Ascending aorta (tissue), 2 donors: ENCODE measurements around the gene HOXB8. TPM values are rescaled to one million over a fixed set of nuclear protein-coding genes. Genes with fewer than 3 reads are reported as not detected.

Experiments used
- DNase-seq, 2 donors: peaks; one replicate each; pipeline ENCODE4 v3.0.0-alpha.2; 2019; ENCODE audit warnings: low spot score in 2 of 2
- H3K27ac ChIP-seq, 2 donors: fragments of 200-600 bp; sonication (generic); one replicate each; pipeline ENCODE4 v1.5.1; 2016 to 2017; ENCODE audit warnings: mild to moderate bottlenecking in 1 of 2
- H3K27me3 ChIP-seq: fragments of 200-600 bp; sonication (generic); one replicate; pipeline ENCODE4 v1.5.1; 2017
- H3K36me3 ChIP-seq, 2 donors: fragments of 200-600 bp; sonication (generic); one replicate each; pipeline ENCODE4 v1.5.1; 2016
- H3K4me1 ChIP-seq, 2 donors: fragments of 200-600 bp; sonication (generic); one replicate each; pipeline ENCODE4 v1.5.1; 2016 to 2017; ENCODE audit warnings: mild to moderate bottlenecking in 1 of 2
- H3K4me3 ChIP-seq, 2 donors: fragments of 200-600 bp; sonication (generic); one replicate each; pipeline ENCODE4 v1.5.1; 2016 to 2017; ENCODE audit warnings: mild to moderate bottlenecking in 1 of 2
- H3K9me3 ChIP-seq, 2 donors: fragments of 200-600 bp; sonication (generic); one replicate each; pipeline ENCODE4 v1.5.1; 2016
- intact Hi-C: fragments of 100-400 bp; cut with DNase I; formaldehyde crosslinking; loops from one replicate; pipeline ENCODE4 v1.15.1; 2023
- total RNA-seq: library from RNA; depleted of rRNA; stranded (reverse); fragments of >200 nt; gene quantifications from one replicate; pipeline ENCODE4 v1.1.0, GENCODE V29; 2016
- TF ChIP-seq, protein P1 (sequence below), 3 experiments: fragments of 200-600 bp in 2 of 3; fragments of 450-650 bp in 1 of 3; sonication (generic) in 2 of 3; IDR thresholded peaks; one replicate each; pipeline ENCODE4 v1.5.1; 2016 to 2019; ENCODE audit warnings: antibody characterized with exemption in 3 of 3, mild to moderate bottlenecking in 1 of 3, moderate library complexity in 1 of 3

HOXB8 gene
- total RNA-seq, 1 donor from 2014 or later, result not detected

DNA sequence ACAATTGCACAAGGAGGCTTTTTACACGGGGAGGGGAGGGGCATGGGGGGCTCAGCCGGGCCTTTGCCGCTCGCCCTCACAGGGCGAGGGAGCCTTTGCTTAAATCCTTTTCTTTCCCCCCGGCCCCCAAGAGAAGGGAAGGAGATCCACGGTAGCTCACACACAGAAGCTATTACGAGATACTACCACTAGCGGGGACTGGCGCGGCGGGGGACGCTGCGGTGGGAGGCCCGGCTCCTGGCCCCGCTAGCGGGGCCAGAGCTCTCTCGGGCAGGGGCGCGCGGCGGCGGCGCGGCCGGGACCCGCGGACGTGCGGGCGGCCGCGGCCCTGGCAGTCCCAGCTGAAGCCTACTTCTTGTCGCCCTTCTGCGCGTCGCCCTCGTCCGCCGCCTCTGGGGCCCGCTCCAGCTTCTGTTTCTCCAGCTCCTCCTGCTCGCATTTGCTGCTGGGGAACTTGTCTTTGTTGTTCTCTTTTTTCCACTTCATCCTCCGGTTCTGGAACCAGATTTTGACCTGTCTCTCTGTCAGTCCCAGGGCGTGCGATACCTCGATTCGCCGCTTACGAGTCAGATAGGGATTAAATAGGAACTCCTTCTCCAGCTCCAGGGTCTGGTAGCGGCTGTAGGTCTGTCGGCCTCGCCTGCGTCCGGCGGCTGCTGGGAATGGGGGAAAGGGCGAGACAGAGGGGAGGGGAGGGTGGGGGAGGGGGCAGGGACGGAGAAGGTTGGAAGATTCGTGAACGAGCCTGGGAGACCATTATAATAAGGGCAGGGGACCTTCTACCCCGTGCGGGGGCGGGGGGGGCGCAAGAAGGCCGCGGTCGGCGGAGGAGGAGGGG, 2.0 kb downstream of the HOXB8 start:
- no peak for DNase-seq
- H3K36me3 ChIP-seq, result no peaks in the 10 kb centered on the region
- peak overlapping the region; percentile 57 to 92 for H3K27ac ChIP-seq
- peaks cover 11 to 26% of the 10 kb centered on the region in 2 donors for H3K4me1 ChIP-seq
- H3K9me3 ChIP-seq, result no peaks in the 10 kb centered on the region
- H3K4me3 ChIP-seq, result peak overlapping the region; percentile 69 to 86
- TF ChIP-seq, protein P1, sequence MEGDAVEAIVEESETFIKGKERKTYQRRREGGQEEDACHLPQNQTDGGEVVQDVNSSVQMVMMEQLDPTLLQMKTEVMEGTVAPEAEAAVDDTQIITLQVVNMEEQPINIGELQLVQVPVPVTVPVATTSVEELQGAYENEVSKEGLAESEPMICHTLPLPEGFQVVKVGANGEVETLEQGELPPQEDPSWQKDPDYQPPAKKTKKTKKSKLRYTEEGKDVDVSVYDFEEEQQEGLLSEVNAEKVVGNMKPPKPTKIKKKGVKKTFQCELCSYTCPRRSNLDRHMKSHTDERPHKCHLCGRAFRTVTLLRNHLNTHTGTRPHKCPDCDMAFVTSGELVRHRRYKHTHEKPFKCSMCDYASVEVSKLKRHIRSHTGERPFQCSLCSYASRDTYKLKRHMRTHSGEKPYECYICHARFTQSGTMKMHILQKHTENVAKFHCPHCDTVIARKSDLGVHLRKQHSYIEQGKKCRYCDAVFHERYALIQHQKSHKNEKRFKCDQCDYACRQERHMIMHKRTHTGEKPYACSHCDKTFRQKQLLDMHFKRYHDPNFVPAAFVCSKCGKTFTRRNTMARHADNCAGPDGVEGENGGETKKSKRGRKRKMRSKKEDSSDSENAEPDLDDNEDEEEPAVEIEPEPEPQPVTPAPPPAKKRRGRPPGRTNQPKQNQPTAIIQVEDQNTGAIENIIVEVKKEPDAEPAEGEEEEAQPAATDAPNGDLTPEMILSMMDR (IDR thresholded peaks at IDR 0.05), result peak in 1 of 3 experiments; percentile 28
- intact Hi-C loops, result loop anchor here (1.0 to 5.0 kb wide), 2 partner anchors 9 to 586 kb away; partner anchors contain the start of gene HOXB6
- H3K27me3 ChIP-seq, result peaks cover 24% of the 10 kb centered on the region

DNA sequence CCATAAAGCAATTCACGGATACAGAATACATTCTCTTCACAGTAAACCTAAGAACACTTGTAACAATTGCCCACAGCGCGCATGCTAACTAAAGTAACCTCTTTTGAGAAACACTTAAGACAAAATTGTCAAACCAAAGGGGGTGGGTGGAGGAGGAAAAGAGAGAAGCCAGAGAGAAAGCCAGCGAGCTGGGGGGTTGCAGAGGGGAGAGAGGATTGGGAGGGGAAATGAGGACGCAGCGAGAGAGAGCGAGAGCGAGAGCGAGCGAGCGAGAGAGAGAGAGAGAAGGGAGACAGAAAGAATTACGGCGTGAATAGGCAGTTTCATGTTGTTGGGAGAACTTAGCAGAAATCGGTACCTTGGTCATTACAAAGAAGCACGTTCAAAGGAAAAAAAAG, 2.6 kb downstream of the HOXB8 start:
- Histone ChIP-seq H3K4me1 (peaks cover 8 to 20% of the 10 kb centered on the region in 2 donors), H3K27me3 (peaks cover 19% of the 10 kb centered on the region), H3K4me3 (peak overlapping the region; percentile 69 to 86), H3K36me3 (no peaks in the 10 kb centered on the region), H3K9me3 (no peaks in the 10 kb centered on the region), H3K27ac (peak overlapping the region; percentile 77 to 92)
- DNase-seq, result no peak
- TF ChIP-seq, protein P1 (IDR thresholded peaks at IDR 0.05), result no peak
- intact Hi-C loops, result loop anchor here (5.0 kb wide), 1 partner anchor 585 kb away; no protein-coding TSS in a partner anchor

DNA sequence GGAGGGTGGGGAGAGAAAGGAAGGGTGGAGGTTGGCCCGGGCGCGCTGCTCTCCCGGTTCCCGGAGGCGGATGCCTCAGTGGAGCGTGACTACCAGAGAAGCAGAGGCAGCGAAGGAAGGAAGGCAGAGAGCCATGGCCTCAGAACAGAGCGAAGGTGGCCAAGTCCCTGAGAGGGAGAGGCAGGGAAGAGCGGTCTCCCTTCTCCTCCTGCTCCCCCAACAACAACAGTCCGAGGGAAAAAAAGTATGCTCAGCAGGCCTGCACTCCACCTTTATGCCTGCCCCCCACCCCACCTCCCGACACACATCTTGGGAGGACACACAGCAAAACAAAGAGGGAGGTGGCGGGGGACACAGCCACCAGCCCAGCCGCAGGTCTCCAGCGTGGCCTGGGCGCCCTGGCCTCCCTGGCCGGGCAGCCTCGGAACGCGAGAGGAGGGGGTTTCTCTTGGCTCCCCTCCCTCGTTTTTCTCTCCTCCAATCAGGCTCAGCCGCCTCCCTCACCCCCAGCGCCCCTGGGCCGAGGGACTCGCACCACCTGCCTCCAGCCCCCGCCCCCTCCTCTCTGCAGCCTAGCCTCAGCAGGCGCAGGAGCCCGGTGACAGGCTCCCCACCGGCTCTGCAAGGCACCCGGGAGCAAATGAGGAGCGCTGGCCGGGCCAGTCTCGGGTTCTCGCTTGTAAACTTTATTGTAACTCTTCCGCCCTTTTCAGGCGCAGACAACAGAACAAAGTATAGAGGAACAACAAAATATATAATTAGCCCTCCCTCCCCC, 3.2 kb downstream of the HOXB8 start:
- no peak for DNase-seq
- Histone ChIP-seq H3K36me3 (no peaks in the 10 kb centered on the region), H3K27me3 (peaks cover 19% of the 10 kb centered on the region), H3K4me3 (peak overlapping the region; percentile 69 to 86), H3K27ac (peak overlapping the region; percentile 77 to 92), H3K9me3 (no peaks in the 10 kb centered on the region), H3K4me1 (peaks cover 8 to 20% of the 10 kb centered on the region in 2 donors)
- TF ChIP-seq, protein P1 (IDR thresholded peaks at IDR 0.05), result no peak
- intact Hi-C loops, result loop anchor here (5.0 kb wide), 1 partner anchor 585 kb away; no protein-coding TSS in a partner anchor

DNA sequence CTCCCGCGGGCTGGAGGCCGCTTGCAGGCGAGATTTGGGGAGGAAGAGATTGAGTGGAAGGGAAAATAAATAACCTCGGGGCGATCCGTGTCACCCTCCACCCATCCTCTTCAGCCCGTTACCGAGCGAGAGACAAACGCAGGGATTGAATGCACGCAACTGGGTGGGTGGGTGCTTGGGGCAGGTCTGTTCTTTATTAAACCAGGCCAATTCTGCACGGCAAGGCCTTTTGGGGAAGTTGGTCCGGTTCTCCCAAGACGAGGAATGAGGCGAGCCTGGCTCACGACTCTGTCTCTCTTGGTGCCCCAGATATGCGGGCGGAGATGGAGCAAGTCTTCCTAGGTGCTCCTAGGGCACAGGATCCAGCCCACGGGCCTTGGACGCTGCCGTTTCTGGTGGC, 3.9 kb downstream of the HOXB8 start:
- Histone ChIP-seq H3K27ac (peak overlapping the region; percentile 77 to 92), H3K9me3 (no peaks in the 10 kb centered on the region), H3K4me1 (peaks cover 8 to 20% of the 10 kb centered on the region in 2 donors), H3K27me3 (peaks cover 16% of the 10 kb centered on the region), H3K36me3 (no peaks in the 10 kb centered on the region), H3K4me3 (peak overlapping the region; percentile 69 to 86)
- TF ChIP-seq, protein P1 (IDR thresholded peaks at IDR 0.05), result no peak
- DNase-seq, result no peak
- intact Hi-C loops, result loop anchor here (5.0 kb wide), 1 partner anchor 584 kb away; no protein-coding TSS in a partner anchor
